GM18861 (cell line): ENCODE measurements around the gene PVRIG.
"Not testable (repeated sequence)": the region's sequence is repeated elsewhere in the genome, so short reads cannot be mapped to it uniquely, and the experiment has no call there.

Experiments
- ATAC-seq: cut with Tn5 transposase; IDR thresholded peaks from one replicate; pipeline ENCODE4 v1.9.1; 2021; ENCODE audit not compliant: unreplicated experiment

Gene PVRIG

DNA sequence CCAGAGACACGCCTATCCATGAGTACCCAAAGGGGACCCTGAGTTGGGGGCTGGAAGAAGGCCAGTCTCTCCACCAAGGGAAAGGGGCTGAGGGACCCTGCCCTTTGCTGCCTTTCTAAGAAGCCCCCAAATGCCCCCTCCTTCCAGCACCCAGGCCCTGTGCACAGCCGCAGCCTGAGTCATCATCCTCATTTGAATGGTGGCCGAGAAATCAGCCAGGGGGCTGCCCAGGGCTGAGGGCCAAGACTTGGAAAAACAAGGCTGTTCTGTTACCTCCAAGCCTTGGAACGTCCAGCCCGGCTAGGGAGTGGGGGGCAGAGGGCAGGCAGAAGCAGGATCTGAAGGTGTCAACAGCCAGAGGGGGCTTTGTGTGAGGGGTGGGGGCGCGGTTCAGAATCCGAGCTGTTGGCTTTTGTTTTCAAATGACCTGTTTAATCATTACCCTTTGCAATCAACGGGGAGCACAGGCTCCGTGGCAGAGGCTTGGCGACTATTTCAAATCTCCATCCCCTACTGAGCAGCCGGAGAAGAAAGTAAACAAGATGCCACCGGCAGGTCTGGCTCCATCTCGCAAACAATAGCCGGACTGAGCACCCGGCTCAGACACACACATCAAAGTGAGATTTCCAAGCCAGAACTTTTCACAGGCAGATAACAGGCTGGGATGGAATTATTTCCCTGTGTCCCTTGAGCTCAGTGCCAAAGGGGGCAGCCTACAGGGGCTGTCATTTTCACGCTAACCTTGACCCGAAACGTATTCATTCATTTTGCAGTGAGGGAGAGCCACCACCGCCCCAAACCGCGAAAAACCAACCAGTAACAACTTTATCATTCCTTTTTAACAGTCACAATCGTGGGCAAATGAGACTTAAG lies 50.5 kb downstream of the PVRIG start:
- not testable (repeated sequence) for ATAC-seq
